K562 (cell line): ENCODE measurements around the gene UAP1. TPM values are rescaled to one million over a fixed set of nuclear protein-coding genes. Genes with fewer than 3 reads are reported as not detected.

Source experiments
- ATAC-seq: fragments of 200-7000 bp; cut with Tn5 transposase; 3 replicates; pipeline ENCODE4 v1.9.1; 2020; ENCODE audit warnings: moderate library complexity
- BruUV-seq: library from RNA; stranded (reverse); fragments of 400-500 nt; replicated peaks from 2 replicates; lab custom pipeline; 2021; lab: Mats Ljungman, UMichigan
- CTCF ChIA-PET: fragments of 300-600 bp; formaldehyde crosslinking; extraction: SDS; loops from one replicate; lab custom pipeline; 2021; ENCODE audit warnings: low intra/inter-chr PET ratio; lab: Yijun Ruan, JAX
- POLR2A ChIA-PET: fragments of 300-600, 350-650 bp; sonication (Branson Sonifier 250); formaldehyde crosslinking; extraction: SDS; loops from one replicate; lab custom pipeline; 2021; ENCODE audit warnings: antibody characterized with exemption, inconsistent platforms; lab: Yijun Ruan, JAX
- DNase-seq, 4 experiments: peaks; one replicate each; pipeline versions ENCODE4 v3.0.0 to v3.0.0-alpha.2; 2011 to 2018; ENCODE audit warnings: low spot score in 3 of 4, mixed read lengths in 3 of 4; ENCODE audit errors: extremely low read depth in 1 of 4
- FAIRE-seq: peaks from 2 replicates; lab custom pipeline; 2011; peaks lifted over from hg19 to GRCh38; lab: Jason Lieb, UNC
- H2AFZ ChIP-seq: 2 replicates; pipeline ENCODE4 v1.6.0; 2011; ENCODE audit warnings: low read depth, low read length, control low read depth, inconsistent platforms
- H3K27ac ChIP-seq: fragments of 200-600 bp; 3 replicates; pipeline ENCODE4 v1.8.0; 2011; ENCODE audit warnings: low read depth, mild to moderate bottlenecking, control low read depth, inconsistent platforms, low read length, moderate library complexity, mixed read lengths; ENCODE audit errors: extremely low read depth
- H3K27me3 ChIP-seq, 2 experiments: fragments of 300-600 bp in 1 of 2; 2 replicates in 1 of 2; 3 replicates in 1 of 2; pipeline versions ENCODE4 v1.6.0 to v1.8.0; 2011; ENCODE audit warnings: inconsistent platforms in 2 of 2, low read length in 2 of 2, mild to moderate bottlenecking in 1 of 2, mixed read lengths in 1 of 2, moderate library complexity in 1 of 2; ENCODE audit not compliant: control insufficient read depth in 2 of 2, insufficient read depth in 2 of 2
- H3K36me3 ChIP-seq: fragments of 300-600 bp; 3 replicates; pipeline ENCODE4 v1.8.0; 2011; ENCODE audit warnings: mild to moderate bottlenecking, low read length, inconsistent platforms; ENCODE audit not compliant: control insufficient read depth, insufficient read depth
- H3K4me1 ChIP-seq, 2 experiments: fragments of 200-600 bp in 1 of 2; replicated peaks in 1 of 2; 2 replicates in 1 of 2; 3 replicates in 1 of 2; pipeline versions ENCODE4 v1.5.1 to v1.8.0; 2011; ENCODE audit warnings: inconsistent platforms in 2 of 2, low read length in 2 of 2, mild to moderate bottlenecking in 1 of 2, mixed read lengths in 1 of 2, moderate library complexity in 1 of 2; ENCODE audit not compliant: control insufficient read depth in 2 of 2, insufficient read depth in 2 of 2
- H3K4me2 ChIP-seq: 2 replicates; pipeline ENCODE4 v1.6.1; 2011; ENCODE audit warnings: low read length, control low read depth, inconsistent platforms, mixed read lengths; ENCODE audit not compliant: insufficient read depth
- H3K4me3 ChIP-seq: fragments of 200-600 bp; sonication (generic), shearing (Covaris generic); 2 replicates; pipeline ENCODE4 v1.5.1; 2016; ENCODE audit warnings: control low read depth, inconsistent platforms
- H3K79me2 ChIP-seq: fragments of 200-600 bp; 3 replicates; pipeline ENCODE4 v1.8.0; 2011; ENCODE audit warnings: low read length, inconsistent platforms; ENCODE audit not compliant: control insufficient read depth, insufficient read depth
- H3K9ac ChIP-seq, 2 experiments: 2 replicates each; pipeline versions ENCODE4 v1.6.0 to v1.6.1; 2011; ENCODE audit warnings: low read depth in 2 of 2, low read length in 2 of 2, control low read depth in 1 of 2, inconsistent platforms in 1 of 2, mild to moderate bottlenecking in 1 of 2, mixed read lengths in 1 of 2; ENCODE audit not compliant: insufficient read depth in 1 of 2
- H3K9me1 ChIP-seq: one replicate; pipeline ENCODE4 v1.6.0; 2011; ENCODE audit warnings: inconsistent platforms, mild to moderate bottlenecking, low read length, moderate library complexity; ENCODE audit not compliant: control insufficient read depth, insufficient read depth
- H3K9me3 ChIP-seq: replicated peaks from 2 replicates; pipeline ENCODE4 v1.5.1; 2011; ENCODE audit warnings: low read depth, low read length, inconsistent platforms; ENCODE audit not compliant: control insufficient read depth, insufficient read depth
- H4K20me1 ChIP-seq: replicated peaks from 2 replicates; pipeline ENCODE4 v1.6.1; 2011; ENCODE audit warnings: low read length, inconsistent platforms, mixed read lengths; ENCODE audit not compliant: control insufficient read depth, insufficient read depth
- ATF3 ChIP-seq, 2 experiments: fragments of 450-650 bp in 1 of 2; sonication (generic) in 1 of 2; formaldehyde crosslinking in 1 of 2; IDR thresholded peaks in 1 of 2; conservative IDR thresholded peaks in 1 of 2; 2 replicates each; pipeline versions ENCODE4 v1.6.1 to v1.8.1; 2016 to 2023; ENCODE audit warnings: mild to moderate bottlenecking in 2 of 2, moderate library complexity in 2 of 2, inconsistent platforms in 1 of 2, missing genetic modification reagents in 1 of 2
- CHD4 ChIP-seq: fragments of 200-600 bp; sonication (generic); IDR thresholded peaks from 3 replicates; pipeline ENCODE4 v1.6.1; 2012; ENCODE audit warnings: low read depth, mild to moderate bottlenecking, mixed read lengths, low read length, inconsistent platforms; ENCODE audit not compliant: insufficient read depth, insufficient replicate concordance, poor library complexity, severe bottlenecking
- EWSR1 ChIP-seq: fragments of 450-650 bp; IDR thresholded peaks from 2 replicates; pipeline ENCODE4 v1.6.1; 2018; ENCODE audit warnings: borderline replicate concordance, mild to moderate bottlenecking, low read depth, moderate library complexity; ENCODE audit not compliant: partially characterized antibody
- FOXK2 ChIP-seq, 2 experiments: fragments of 450-650 bp; IDR thresholded peaks in 1 of 2; conservative IDR thresholded peaks in 1 of 2; 2 replicates each; pipeline ENCODE4 v1.6.1; 2016; ENCODE audit warnings: low read depth in 2 of 2, mild to moderate bottlenecking in 1 of 2
- HMG20B ChIP-seq: fragments of 250-450 bp; sonication (Bioruptor Pico); IDR thresholded peaks from 2 replicates; pipeline ENCODE4 v1.5.0; 2021; ENCODE audit warnings: mild to moderate bottlenecking
- HOXB6 ChIP-seq: fragments of 250-450 bp; sonication (Bioruptor Pico); IDR thresholded peaks from 2 replicates; pipeline ENCODE4 v1.5.1; 2022; ENCODE audit warnings: mild to moderate bottlenecking, borderline replicate concordance
- POLR3G ChIP-seq: IDR thresholded peaks from 2 replicates; pipeline ENCODE4 v1.6.1; 2011; ENCODE audit not compliant: insufficient read length, insufficient replicate concordance; ENCODE audit errors: extremely low read depth
- RAD21 ChIP-seq, 2 experiments: fragments of 250-450 bp in 1 of 2; fragments of 450-650 bp in 1 of 2; sonication (Bioruptor Pico) in 1 of 2; formaldehyde crosslinking in 1 of 2; IDR thresholded peaks in 1 of 2; conservative IDR thresholded peaks in 1 of 2; 2 replicates each; pipeline versions ENCODE4 v1.4.0 to v1.8.0; 2020 to 2022; ENCODE audit warnings: mild to moderate bottlenecking in 2 of 2, moderate library complexity in 1 of 2
- TSC22D4 ChIP-seq: fragments of 450-650 bp; IDR thresholded peaks from 2 replicates; pipeline ENCODE4 v1.6.1; 2016; ENCODE audit warnings: missing genetic modification characterization, missing biosample characterization, control low read depth
- ZNF324 ChIP-seq: fragments of 250-450 bp; sonication (Bioruptor Pico); IDR thresholded peaks from 2 replicates; pipeline ENCODE4 v1.4.0; 2020; ENCODE audit warnings: mild to moderate bottlenecking
- ZNF79 ChIP-seq: fragments of 250-450 bp; sonication (Bioruptor Pico); IDR thresholded peaks from 2 replicates; pipeline ENCODE4 v1.4.0; 2020; ENCODE audit warnings: low read depth, mild to moderate bottlenecking, moderate library complexity
- ZZZ3 ChIP-seq: fragments of 450-650 bp; IDR thresholded peaks from 2 replicates; pipeline ENCODE4 v1.6.1; 2016; ENCODE audit warnings: antibody characterized with exemption, mild to moderate bottlenecking, moderate library complexity
- WGBS: fragments of 100-300 bp; shearing (Covaris generic); methylation state at CpG from one replicate; pipeline ENCODE4 v1.1.6; 2016; ENCODE audit warnings: low coverage, mixed read lengths; ENCODE audit not compliant: insufficient coverage; ENCODE audit errors: missing lambda C conversion rate; 5-methylcytosine and 5-hydroxymethylcytosine counted together
- in situ Hi-C: fragments of 300-500 bp; cut with MboI; formaldehyde crosslinking; loops from 4 replicates; pipeline ENCODE4 v1.15.0; 2018; ENCODE audit warnings: inconsistent platforms, mixed read lengths
- intact Hi-C: fragments of 100-400 bp; cut with micrococcal nuclease; formaldehyde crosslinking; loops from 2 replicates; pipeline ENCODE4 v1.14.2; 2022
- polyA plus RNA-seq, 8 experiments: library from polyadenylated mRNA; depleted of rRNA in 4 of 8; stranded (reverse) in 5 of 8; unstranded in 3 of 8; fragments of >200 nt; fragmentation: Nextera tagmentation in 2 of 8; fragmentation: Illumina TruSeq in 1 of 8; extraction: Ambion mirVana in 2 of 8; extraction: Trizol in 1 of 8; gene quantifications; 2 replicates each; pipeline versions ENCODE4 v1.2.1 to v1.2.3, GENCODE V29; 2011 to 2014; ENCODE audit warnings: inconsistent platforms in 1 of 8, missing spikeins in 1 of 8
- total RNA-seq, 7 experiments: library from RNA; depleted of rRNA in 6 of 7; stranded (reverse); fragments of >200 nt in 6 of 7; fragmentation: Illumina TruSeq in 2 of 7; extraction: Trizol in 2 of 7; gene quantifications; 2 replicates each; pipeline versions ENCODE4 v1.2.1 to v1.2.3, GENCODE V29; 2011 to 2021; ENCODE audit warnings: low replicate concordance in 1 of 7

The UAP1 gene
- total and polyA plus RNA-seq, 9 of the 15 experiments (the other 6 are each of a cell fraction or from before 2014, with no cell fraction given), result 182 to 317 (median 213) TPM

GRCh38 chr1:162629651-162630050 lies 68.1 kb downstream of the UAP1 start:
- in situ Hi-C loops, result loop anchor here (10.0 kb wide), 1 partner anchor 175 kb away; no protein-coding TSS in a partner anchor

More at GRCh38 chr1:162629651-162630050, 68.1 kb downstream of the UAP1 start:
- H3K9me1 ChIP-seq, result no peaks in the 10 kb centered on the region
- no peak overlapping the region for H3K4me2 ChIP-seq
- no peak for ATAC-seq
- intact Hi-C loops, result loop anchor here (10.0 kb wide), 1 partner anchor 355 kb away; no protein-coding TSS in a partner anchor
- no peak overlapping the region for H2AFZ ChIP-seq
- DNase-seq, result no peak
- H3K36me3 ChIP-seq, result no peaks in the 10 kb centered on the region
- 50% methylated on average over 2 of the region's 2 CpGs for WGBS
- peaks cover 7 to 35% of the 10 kb centered on the region in 2 experiments for H3K4me1 ChIP-seq
- H3K9ac ChIP-seq, result no peak overlapping the region
- ChIA-PET POLR2A (interaction anchor here (1.1 to 1.7 kb wide), 3 partner anchors 12 to 25 kb away, joined by 3 to 6 read pairs (median 4); no protein-coding TSS in a partner anchor), CTCF (no interaction called here)
- no peaks in the 10 kb centered on the region for H4K20me1 ChIP-seq
- H3K79me2 ChIP-seq, result no peaks in the 10 kb centered on the region
- no peaks in the 10 kb centered on the region for H3K27me3 ChIP-seq
- TF ChIP-seq FOXK2 (conservative IDR thresholded peaks at IDR 0.05 in 1 of 2, IDR thresholded peaks at IDR 0.05 in 1 of 2; ENCODE audit: low read depth in 2 of 2) (no peak), ZNF79 (CRISPR knock-in tag) (no peak), ATF3 (IDR thresholded peaks at IDR 0.05) (no peak), ATF3 (CRISPR knock-in tag; conservative IDR thresholded peaks at IDR 0.05) (no peak), EWSR1 (no peak), ZZZ3 (no peak), ZNF324 (CRISPR knock-in tag) (no peak), HOXB6 (CRISPR knock-in tag) (no peak), TSC22D4 (tag) (no peak), POLR3G (no peak), HMG20B (CRISPR knock-in tag) (no peak), RAD21 (CRISPR knock-in tag; conservative IDR thresholded peaks at IDR 0.05 in 1 of 2, IDR thresholded peaks at IDR 0.05 in 1 of 2) (no peak), CHD4 (no peak)
- H3K4me3 ChIP-seq, result no peak overlapping the region
- no peaks in the 10 kb centered on the region for H3K9me3 ChIP-seq
- no TSS peak for BruUV-seq
- no peak overlapping the region for H3K27ac ChIP-seq
- FAIRE-seq, result no peak
